Gastroesophageal sphincter (tissue), 3 donors: ENCODE results near the gene GRIK1.

Source experiments
- CTCF ChIP-seq, 4 experiments: fragments of 200-600 bp in 2 of 4; fragments of 450-650 bp in 2 of 4; sonication (generic) in 1 of 4; IDR thresholded peaks; one replicate each; pipeline ENCODE4 v1.5.1; 2017 to 2019; ENCODE audit warnings: antibody characterized with exemption in 4 of 4, mild to moderate bottlenecking in 2 of 4, moderate library complexity in 2 of 4
- POLR2A ChIP-seq, 2 donors: fragments of 450-650 bp; IDR thresholded peaks; one replicate each; pipeline ENCODE4 v1.6.1; 2017; ENCODE audit warnings: antibody characterized with exemption in 2 of 2, mild to moderate bottlenecking in 2 of 2, moderate library complexity in 1 of 2
- POLR2AphosphoS5 ChIP-seq: sonication (generic); formaldehyde crosslinking; IDR thresholded peaks from one replicate; pipeline ENCODE4 v1.6.1; 2017; ENCODE audit warnings: antibody characterized with exemption

- no peak for TF ChIP-seq POLR2AphosphoS5
- no peak for TF ChIP-seq CTCF (IDR thresholded peaks at IDR 0.05)
- TF ChIP-seq POLR2A (IDR thresholded peaks at IDR 0.05): no peak
Observed at GRCh38 chr21:29788752-29789151, 151.0 kb downstream of the GRIK1 start.
